IMR-90 (cell line): ENCODE measurements around the gene TMEM81. TPM values are rescaled to one million over a fixed set of nuclear protein-coding genes. Genes with fewer than 3 reads are reported as not detected.

Experiments
- ATAC-seq: fragments of 200-7000 bp; cut with Tn5 transposase; 2 replicates; pipeline ENCODE4 v1.9.1; 2020; ENCODE audit warnings: low read depth, mild to moderate bottlenecking, moderate library complexity
- BruUV-seq: library from RNA; stranded (reverse); fragments of 400-500 nt; replicated peaks from 2 replicates; lab custom pipeline; 2021; lab: Mats Ljungman, UMichigan
- CTCF ChIA-PET: fragments of 300-600 bp; formaldehyde crosslinking; extraction: SDS; loops from one replicate; lab custom pipeline; 2021; ENCODE audit warnings: antibody characterized with exemption; lab: Yijun Ruan, JAX
- POLR2A ChIA-PET: fragments of 300-600 bp; sonication (Branson Sonifier 250); formaldehyde crosslinking; loops from one replicate; lab custom pipeline; 2022; ENCODE audit warnings: antibody characterized with exemption; ENCODE audit not compliant: unreplicated experiment; lab: Charles Lee
- DNase-seq: peaks from one replicate; pipeline ENCODE4 v3.0.0; 2013
- H2AFZ ChIP-seq: replicated peaks from 2 replicates; pipeline ENCODE3; 2013; ENCODE audit warnings: low read length, mild to moderate bottlenecking; ENCODE audit not compliant: poor library complexity
- H2AK5ac ChIP-seq: 2 replicates; pipeline ENCODE4 v1.6.1; 2013; ENCODE audit warnings: low read depth, low read length, inconsistent platforms
- H2AK9ac ChIP-seq: replicated peaks from 2 replicates; pipeline ENCODE3; 2013; ENCODE audit warnings: mild to moderate bottlenecking, low read depth, low read length, moderate library complexity; ENCODE audit not compliant: poor library complexity
- H2BK120ac ChIP-seq: 2 replicates; pipeline ENCODE4 v1.6.1; 2013; ENCODE audit warnings: low read depth, low read length, inconsistent platforms
- H2BK15ac ChIP-seq: 3 replicates; pipeline ENCODE4 v1.6.1; 2013; ENCODE audit warnings: low read depth, low read length, inconsistent platforms
- H2BK20ac ChIP-seq: 2 replicates; pipeline ENCODE4 v1.6.1; 2013; ENCODE audit warnings: low read depth, mild to moderate bottlenecking, inconsistent platforms, low read length, moderate library complexity
- H2BK5ac ChIP-seq: 2 replicates; pipeline ENCODE4 v1.6.1; 2013; ENCODE audit warnings: mild to moderate bottlenecking, low read depth, low read length, inconsistent platforms; ENCODE audit not compliant: poor library complexity, severe bottlenecking
- H3K14ac ChIP-seq: replicated peaks from 2 replicates; pipeline ENCODE4 v1.6.1; 2013; ENCODE audit warnings: low read depth, low read length, inconsistent platforms
- H3K18ac ChIP-seq: 2 replicates; pipeline ENCODE4 v1.6.1; 2013; ENCODE audit warnings: low read depth, low read length, control low read depth
- H3K23ac ChIP-seq: 2 replicates; pipeline ENCODE4 v1.6.1; 2013; ENCODE audit warnings: low read depth, low read length, inconsistent platforms
- H3K27ac ChIP-seq: 2 replicates; pipeline ENCODE4 v1.5.1; 2013; ENCODE audit warnings: mild to moderate bottlenecking, control low read depth, low read length; ENCODE audit not compliant: insufficient read depth
- H3K27me3 ChIP-seq: 2 replicates; pipeline ENCODE4 v1.6.1; 2013; ENCODE audit warnings: low read length; ENCODE audit not compliant: control insufficient read depth, insufficient read depth
- H3K36me3 ChIP-seq: 2 replicates; pipeline ENCODE4 v1.6.1; 2013; ENCODE audit warnings: low read length, mixed read lengths; ENCODE audit not compliant: control insufficient read depth, insufficient read depth
- H3K4ac ChIP-seq: 2 replicates; pipeline ENCODE4 v1.6.1; 2013; ENCODE audit warnings: low read depth, low read length, inconsistent platforms
- H3K4me1 ChIP-seq: 2 replicates; pipeline ENCODE4 v1.6.1; 2013; ENCODE audit warnings: low read length, mixed read lengths; ENCODE audit not compliant: control insufficient read depth, insufficient read depth
- H3K4me2 ChIP-seq: 2 replicates; pipeline ENCODE4 v1.6.1; 2013; ENCODE audit warnings: low read depth, mild to moderate bottlenecking, control low read depth, low read length, moderate library complexity
- H3K4me3 ChIP-seq: 2 replicates; pipeline ENCODE4 v1.5.1; 2013; ENCODE audit warnings: low read depth, mild to moderate bottlenecking, control low read depth, low read length, moderate library complexity; ENCODE audit not compliant: insufficient read depth
- H3K56ac ChIP-seq: 2 replicates; pipeline ENCODE4 v1.6.1; 2013; ENCODE audit warnings: low read length, inconsistent platforms; ENCODE audit not compliant: insufficient read depth; ENCODE audit errors: extremely low read depth
- H3K79me1 ChIP-seq, 2 experiments: 2 replicates each; pipeline ENCODE4 v1.6.1; 2013; ENCODE audit warnings: low read length in 2 of 2, inconsistent platforms in 1 of 2, low read depth in 1 of 2
- H3K9ac ChIP-seq: 2 replicates; pipeline ENCODE4 v1.6.1; 2013; ENCODE audit warnings: low read depth, low read length, control low read depth
- H3K9me1 ChIP-seq: 2 replicates; pipeline ENCODE4 v1.6.1; 2013; ENCODE audit warnings: low read length, inconsistent platforms; ENCODE audit not compliant: insufficient read depth
- H3K9me3 ChIP-seq: 2 replicates; pipeline ENCODE4 v1.6.1; 2013; ENCODE audit warnings: low read length; ENCODE audit not compliant: control insufficient read depth, insufficient read depth
- H4K20me1 ChIP-seq: 2 replicates; pipeline ENCODE4 v1.6.1; 2013; ENCODE audit warnings: low read length, inconsistent platforms; ENCODE audit not compliant: insufficient read depth
- H4K5ac ChIP-seq: 2 replicates; pipeline ENCODE4 v1.6.1; 2013; ENCODE audit warnings: mild to moderate bottlenecking, low read depth, low read length, control low read depth
- H4K8ac ChIP-seq, 2 experiments: 2 replicates each; pipeline ENCODE4 v1.6.1; 2013; ENCODE audit warnings: low read depth in 2 of 2, low read length in 2 of 2, control low read depth in 1 of 2, inconsistent platforms in 1 of 2
- H4K91ac ChIP-seq: 2 replicates; pipeline ENCODE4 v1.6.1; 2013; ENCODE audit warnings: low read depth, low read length, inconsistent platforms; ENCODE audit not compliant: insufficient read depth
- BHLHE40 ChIP-seq: fragments of 150-350 bp; IDR thresholded peaks from 2 replicates; pipeline ENCODE4 v1.6.1; 2016; ENCODE audit warnings: mild to moderate bottlenecking, low read depth, low read length
- CEBPB ChIP-seq: IDR thresholded peaks from 2 replicates; pipeline ENCODE4 v1.6.1; 2012; ENCODE audit warnings: low read depth, low read length, improper control_type of control experiment
- CHD1 ChIP-seq: IDR thresholded peaks from 2 replicates; pipeline ENCODE4 v1.6.1; 2012; ENCODE audit warnings: low read depth, low read length, improper control_type of control experiment
- FOS ChIP-seq: fragments of 150-350 bp; IDR thresholded peaks from 2 replicates; pipeline ENCODE4 v1.6.1; 2016; ENCODE audit warnings: low read depth, low read length
- MAFK ChIP-seq: IDR thresholded peaks from 2 replicates; pipeline ENCODE4 v1.6.1; 2012; ENCODE audit warnings: low read depth, low read length, improper control_type of control experiment
- MXI1 ChIP-seq: IDR thresholded peaks from 2 replicates; pipeline ENCODE4 v1.6.1; 2012; ENCODE audit warnings: low read depth, mild to moderate bottlenecking, low read length, moderate library complexity, borderline replicate concordance
- NFE2L2 ChIP-seq: fragments of 150-350 bp; IDR thresholded peaks from 2 replicates; pipeline ENCODE4 v1.6.1; 2016; ENCODE audit warnings: low read depth, mild to moderate bottlenecking, low read length
- POLR2A ChIP-seq: IDR thresholded peaks from 2 replicates; pipeline ENCODE4 v1.6.1; 2012; ENCODE audit warnings: mild to moderate bottlenecking, low read depth, low read length
- RAD21 ChIP-seq: IDR thresholded peaks from 2 replicates; pipeline ENCODE4 v1.6.1; 2012; ENCODE audit warnings: low read length, improper control_type of control experiment
- RCOR1 ChIP-seq: IDR thresholded peaks from 2 replicates; pipeline ENCODE4 v1.6.1; 2012; ENCODE audit warnings: mild to moderate bottlenecking, low read length, improper control_type of control experiment; ENCODE audit not compliant: insufficient replicate concordance
- RFX5 ChIP-seq: IDR thresholded peaks from 2 replicates; pipeline ENCODE4 v1.8.0; 2012; ENCODE audit warnings: low read depth, mild to moderate bottlenecking, low read length, moderate library complexity
- SMC3 ChIP-seq: fragments of 150-350 bp; IDR thresholded peaks from 2 replicates; pipeline ENCODE4 v1.6.1; 2016; ENCODE audit warnings: low read depth, mild to moderate bottlenecking, antibody characterized with exemption, low read length, moderate library complexity
- WGBS, 2 experiments: methylation state at CpG; one replicate each; pipeline versions ENCODE4 v1.1.5 to v1.1.7; 2013; ENCODE audit warnings: missing lambda C conversion rate in 2 of 2; ENCODE audit not compliant: insufficient read length in 1 of 2; ENCODE audit errors: extremely low coverage in 2 of 2; 5-methylcytosine and 5-hydroxymethylcytosine counted together
- dilution Hi-C: fragments of 300-500 bp; cut with HindIII; formaldehyde crosslinking; loops from one replicate; pipeline ENCODE4 v1.14.3; 2018; ENCODE audit warnings: low sequenced_read_pairs; ENCODE audit not compliant: unreplicated experiment
- in situ Hi-C: fragments of 300-500 bp; cut with MboI; formaldehyde crosslinking; loops from 3 replicates; pipeline ENCODE4 v1.14.3; 2019; ENCODE audit warnings: low sequenced_read_pairs, inconsistent platforms, mixed read lengths
- intact Hi-C: fragments of 100-400 bp; cut with micrococcal nuclease; formaldehyde crosslinking; loops from 2 replicates; pipeline ENCODE4 v1.10.0; 2022
- polyA plus RNA-seq, 3 experiments: library from polyadenylated mRNA; depleted of rRNA; stranded (reverse); fragments of >200 nt; gene quantifications; 2 replicates each; pipeline ENCODE4 v1.2.3, GENCODE V29; 2012; ENCODE audit warnings: low replicate concordance in 1 of 3
- total RNA-seq: library from RNA; depleted of rRNA; stranded (reverse); fragments of >200 nt; gene quantifications from 2 replicates; pipeline ENCODE4 v1.2.3, GENCODE V29; 2012
- TF ChIP-seq, protein P1 (sequence below): fragments of 150-350 bp; IDR thresholded peaks from 2 replicates; pipeline ENCODE4 v1.6.1; 2016; ENCODE audit warnings: low read depth, mild to moderate bottlenecking, low read length, moderate library complexity, borderline replicate concordance
- TF ChIP-seq, protein P2 (sequence below): conservative IDR thresholded peaks from 2 replicates; pipeline ENCODE4 v1.5.1; 2012; ENCODE audit warnings: mild to moderate bottlenecking, low read depth, low read length, improper control_type of control experiment
- TF ChIP-seq, protein P3 (sequence below): fragments of 150-350 bp; IDR thresholded peaks from 2 replicates; pipeline ENCODE4 v1.6.1; 2017; ENCODE audit warnings: mild to moderate bottlenecking, antibody characterized with exemption, low read length, low read depth

The TMEM81 gene
- total and polyA plus RNA-seq, 2 of the 4 experiments (the other 2 are of a cell fraction): 1.5 to 1.8 TPM

DNA sequence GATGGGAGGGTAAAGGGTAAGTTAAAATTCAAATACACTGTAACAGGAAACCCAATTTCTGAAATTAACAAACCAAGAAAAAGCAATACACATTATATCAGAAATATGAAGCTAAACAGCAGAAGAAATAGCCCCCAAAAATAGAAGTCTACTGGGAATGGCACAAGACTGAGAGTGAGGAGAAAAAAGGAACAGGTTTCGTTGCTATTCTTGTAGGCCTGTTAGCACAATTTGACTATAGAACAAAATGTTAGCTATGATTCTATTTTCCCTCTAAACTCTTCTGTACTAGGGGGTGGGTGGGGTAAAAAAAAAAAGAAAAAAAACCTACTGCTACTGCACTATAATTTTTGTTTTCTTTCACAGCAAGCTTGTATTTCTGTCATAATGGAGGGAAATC lies 25.0 kb upstream of the TMEM81 start:
- H3K18ac ChIP-seq: no peak overlapping the region
- CTCF ChIA-PET: interaction anchor here (0.6 to 1.3 kb wide), 4 partner anchors 9 to 226 kb away, joined by 3 to 4 read pairs (median 3); no protein-coding TSS in a partner anchor
- no peak overlapping the region for H3K27ac ChIP-seq
- H3K9me1 ChIP-seq: peaks cover 5% of the 10 kb centered on the region
- no peaks in the 10 kb centered on the region for H4K20me1 ChIP-seq
- H2AFZ ChIP-seq: no peak overlapping the region
- H3K36me3 ChIP-seq: peaks cover 20% of the 10 kb centered on the region
- H4K8ac ChIP-seq: no peak overlapping the region
- no peaks in the 10 kb centered on the region for H3K27me3 ChIP-seq
- no peak overlapping the region for H2BK20ac ChIP-seq
- H3K56ac ChIP-seq: no peak overlapping the region
- H3K79me1 ChIP-seq: peaks cover 16% of the 10 kb centered on the region in 2 experiments; a peak in 3 of 4 replicates
- intact Hi-C loops (no loop called here), in situ Hi-C loops (no loop called here), dilution Hi-C loops (no loop called here)
- no peak overlapping the region for H3K14ac ChIP-seq
- no peak overlapping the region for H2BK5ac ChIP-seq
- H3K23ac ChIP-seq: no peak overlapping the region
- H2BK15ac ChIP-seq: no peak overlapping the region
- H3K9ac ChIP-seq: no peak overlapping the region
- no peak overlapping the region for H3K4me2 ChIP-seq
- no peak overlapping the region for H2AK9ac ChIP-seq
- H3K9me3 ChIP-seq: no peaks in the 10 kb centered on the region
- POLR2A ChIA-PET: no interaction called here
- no CpG with 5 or more reads among the region's 1 CpG for WGBS, 2 experiments
- no peak overlapping the region for H3K4ac ChIP-seq
- no peak for DNase-seq
- no peak overlapping the region for H2AK5ac ChIP-seq
- H3K4me3 ChIP-seq: no peak overlapping the region
- no TSS peak for BruUV-seq
- H3K4me1 ChIP-seq: no peaks in the 10 kb centered on the region
- no peak for TF ChIP-seq CEBPB
- TF ChIP-seq, protein P1, sequence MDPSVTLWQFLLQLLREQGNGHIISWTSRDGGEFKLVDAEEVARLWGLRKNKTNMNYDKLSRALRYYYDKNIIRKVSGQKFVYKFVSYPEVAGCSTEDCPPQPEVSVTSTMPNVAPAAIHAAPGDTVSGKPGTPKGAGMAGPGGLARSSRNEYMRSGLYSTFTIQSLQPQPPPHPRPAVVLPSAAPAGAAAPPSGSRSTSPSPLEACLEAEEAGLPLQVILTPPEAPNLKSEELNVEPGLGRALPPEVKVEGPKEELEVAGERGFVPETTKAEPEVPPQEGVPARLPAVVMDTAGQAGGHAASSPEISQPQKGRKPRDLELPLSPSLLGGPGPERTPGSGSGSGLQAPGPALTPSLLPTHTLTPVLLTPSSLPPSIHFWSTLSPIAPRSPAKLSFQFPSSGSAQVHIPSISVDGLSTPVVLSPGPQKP: no peak
- no peak for TF ChIP-seq FOS
- no peak for TF ChIP-seq RAD21
- TF ChIP-seq MXI1: no peak
- TF ChIP-seq SMC3: no peak
- TF ChIP-seq NFE2L2: no peak
- TF ChIP-seq MAFK: no peak
- TF ChIP-seq CHD1: no peak
- TF ChIP-seq, protein P2, sequence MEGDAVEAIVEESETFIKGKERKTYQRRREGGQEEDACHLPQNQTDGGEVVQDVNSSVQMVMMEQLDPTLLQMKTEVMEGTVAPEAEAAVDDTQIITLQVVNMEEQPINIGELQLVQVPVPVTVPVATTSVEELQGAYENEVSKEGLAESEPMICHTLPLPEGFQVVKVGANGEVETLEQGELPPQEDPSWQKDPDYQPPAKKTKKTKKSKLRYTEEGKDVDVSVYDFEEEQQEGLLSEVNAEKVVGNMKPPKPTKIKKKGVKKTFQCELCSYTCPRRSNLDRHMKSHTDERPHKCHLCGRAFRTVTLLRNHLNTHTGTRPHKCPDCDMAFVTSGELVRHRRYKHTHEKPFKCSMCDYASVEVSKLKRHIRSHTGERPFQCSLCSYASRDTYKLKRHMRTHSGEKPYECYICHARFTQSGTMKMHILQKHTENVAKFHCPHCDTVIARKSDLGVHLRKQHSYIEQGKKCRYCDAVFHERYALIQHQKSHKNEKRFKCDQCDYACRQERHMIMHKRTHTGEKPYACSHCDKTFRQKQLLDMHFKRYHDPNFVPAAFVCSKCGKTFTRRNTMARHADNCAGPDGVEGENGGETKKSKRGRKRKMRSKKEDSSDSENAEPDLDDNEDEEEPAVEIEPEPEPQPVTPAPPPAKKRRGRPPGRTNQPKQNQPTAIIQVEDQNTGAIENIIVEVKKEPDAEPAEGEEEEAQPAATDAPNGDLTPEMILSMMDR: no peak
- TF ChIP-seq, protein P3, sequence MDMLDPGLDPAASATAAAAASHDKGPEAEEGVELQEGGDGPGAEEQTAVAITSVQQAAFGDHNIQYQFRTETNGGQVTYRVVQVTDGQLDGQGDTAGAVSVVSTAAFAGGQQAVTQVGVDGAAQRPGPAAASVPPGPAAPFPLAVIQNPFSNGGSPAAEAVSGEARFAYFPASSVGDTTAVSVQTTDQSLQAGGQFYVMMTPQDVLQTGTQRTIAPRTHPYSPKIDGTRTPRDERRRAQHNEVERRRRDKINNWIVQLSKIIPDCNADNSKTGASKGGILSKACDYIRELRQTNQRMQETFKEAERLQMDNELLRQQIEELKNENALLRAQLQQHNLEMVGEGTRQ: no peak
- no peak for TF ChIP-seq RCOR1
- no peak for TF ChIP-seq BHLHE40
- no peak for TF ChIP-seq POLR2A
- TF ChIP-seq RFX5: no peak
- H4K91ac ChIP-seq: no peak overlapping the region
- ATAC-seq: no peak
- no peak overlapping the region for H4K5ac ChIP-seq
- H2BK120ac ChIP-seq: no peak overlapping the region
